GM21576 (cell line): ENCODE measurements around the gene ATG101.
A peak's percentile ranks its signal among the peaks of the same experiment; 100 is the strongest.

Experiments used
- ATAC-seq: cut with Tn5 transposase; IDR thresholded peaks from one replicate; pipeline ENCODE4 v1.9.1; 2021; ENCODE audit warnings: mild to moderate bottlenecking, moderate library complexity; ENCODE audit not compliant: unreplicated experiment

Gene ATG101, protein sequence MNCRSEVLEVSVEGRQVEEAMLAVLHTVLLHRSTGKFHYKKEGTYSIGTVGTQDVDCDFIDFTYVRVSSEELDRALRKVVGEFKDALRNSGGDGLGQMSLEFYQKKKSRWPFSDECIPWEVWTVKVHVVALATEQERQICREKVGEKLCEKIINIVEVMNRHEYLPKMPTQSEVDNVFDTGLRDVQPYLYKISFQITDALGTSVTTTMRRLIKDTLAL

DNA sequence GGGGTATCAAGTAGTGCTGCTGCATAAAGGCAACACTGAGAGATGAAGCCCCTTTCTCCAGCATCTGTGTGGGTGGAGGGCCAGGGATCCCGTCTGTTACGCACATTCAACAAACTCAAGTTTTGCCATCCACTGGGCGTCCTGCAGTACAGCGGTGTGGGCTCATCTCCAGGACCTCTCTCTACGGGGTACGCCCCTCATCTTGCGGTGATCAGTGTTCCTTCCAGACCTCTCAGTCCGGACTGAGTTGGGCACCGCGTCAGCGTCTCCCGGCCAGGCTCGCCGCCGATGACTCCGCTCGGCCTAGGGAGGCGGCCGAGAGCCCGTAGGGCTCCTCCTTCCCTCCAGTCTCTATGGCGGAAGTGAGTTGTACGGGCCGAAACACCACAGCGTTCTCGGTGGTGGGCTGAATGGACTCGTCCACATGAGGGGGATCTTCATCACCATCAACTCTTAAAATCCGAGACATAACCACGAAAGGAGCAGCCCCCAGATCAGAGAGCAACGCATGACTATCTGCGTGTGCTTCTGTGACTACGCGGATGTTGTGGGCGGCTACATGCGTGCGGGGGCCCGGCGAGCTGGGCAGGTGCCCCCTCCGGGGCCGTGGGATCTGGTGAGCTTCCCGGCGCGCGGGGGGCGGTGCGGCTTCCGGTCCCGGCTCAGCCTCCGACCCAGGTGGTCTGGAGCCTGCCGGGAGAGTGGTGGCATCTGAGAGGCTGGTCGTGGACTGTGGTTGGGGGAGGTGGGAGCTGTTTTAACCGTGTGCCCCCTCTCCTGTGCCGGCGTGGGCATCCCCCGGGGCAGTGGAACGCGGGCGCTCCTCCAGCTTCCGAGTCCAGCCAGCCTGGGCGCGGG, at the start of gene ATG101:
Gene ATG101 (plus strand): TSS at position 652 of the 858 bp plus-strand sequence. CDS start 3,673 bp downstream, outside the sequence.
- peak; percentile 92 for ATAC-seq

- no peak for ATAC-seq
Observed at GRCh38 chr12:52020539-52021336, 49.0 kb upstream of the ATG101 start.

DNA sequence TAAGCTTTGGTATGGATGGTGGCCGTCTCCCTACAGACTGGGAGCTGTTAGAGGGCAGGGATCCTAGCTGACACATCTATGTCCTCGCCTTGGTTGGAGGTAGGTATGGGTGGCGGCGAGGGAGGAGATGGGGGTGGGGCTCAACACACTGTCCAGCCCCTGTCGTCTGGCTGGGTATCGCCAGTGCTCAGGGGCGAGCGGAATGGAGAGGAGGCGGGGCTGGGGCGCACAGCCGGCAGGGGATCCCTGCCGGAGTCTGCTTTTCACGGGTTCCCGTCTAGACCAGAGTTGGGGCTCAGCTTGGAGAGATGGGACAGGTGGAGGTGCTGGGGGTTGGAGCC, 47.0 kb upstream of the ATG101 start:
- no peak for ATAC-seq

- ATAC-seq: peak; percentile 43
Observed at GRCh38 chr12:52023182-52023975, 46.4 kb upstream of the ATG101 start.

DNA sequence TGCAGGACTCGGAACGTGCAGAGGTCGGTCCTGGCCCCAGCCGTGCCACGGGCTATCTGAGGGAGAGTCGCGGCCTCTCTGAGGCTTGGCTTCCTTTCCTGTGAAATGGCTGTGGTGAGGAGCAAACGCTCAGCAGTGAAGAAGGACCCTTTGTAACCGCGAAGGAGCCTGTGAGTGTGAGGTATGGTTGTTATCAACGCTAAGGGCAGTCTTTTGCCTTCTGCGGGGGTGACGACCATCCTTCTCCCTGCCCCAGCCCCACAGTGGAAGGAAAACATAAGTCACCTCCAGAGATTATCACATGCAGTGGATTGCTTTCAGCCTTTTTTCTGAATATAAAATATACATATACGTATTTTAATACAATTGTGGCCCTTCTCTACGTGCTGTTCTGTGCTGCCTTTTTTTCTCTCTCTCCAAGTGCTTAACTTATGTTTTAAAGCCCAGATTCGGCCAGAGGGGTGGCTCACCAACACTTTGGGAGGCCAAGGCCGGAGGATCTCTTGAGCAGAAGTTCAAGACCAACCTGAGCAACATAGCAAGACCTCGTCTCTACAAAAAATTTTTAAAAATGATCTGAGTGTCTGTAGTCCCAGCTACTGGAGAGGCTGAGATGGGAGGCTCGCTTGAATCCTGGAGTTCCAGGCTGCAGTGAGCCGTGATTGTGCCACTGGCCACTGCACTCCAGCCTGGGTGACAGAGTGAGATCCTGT, 45.6 kb upstream of the ATG101 start:
- no peak for ATAC-seq

- no peak for ATAC-seq
Observed at GRCh38 chr12:52024845-52025230, 44.9 kb upstream of the ATG101 start.

GRCh38 chr12:52026263-52026662, 43.5 kb upstream of the ATG101 start:
- no peak for ATAC-seq

GRCh38 chr12:52027085-52027843, 42.5 kb upstream of the ATG101 start:
- no peak for ATAC-seq

DNA sequence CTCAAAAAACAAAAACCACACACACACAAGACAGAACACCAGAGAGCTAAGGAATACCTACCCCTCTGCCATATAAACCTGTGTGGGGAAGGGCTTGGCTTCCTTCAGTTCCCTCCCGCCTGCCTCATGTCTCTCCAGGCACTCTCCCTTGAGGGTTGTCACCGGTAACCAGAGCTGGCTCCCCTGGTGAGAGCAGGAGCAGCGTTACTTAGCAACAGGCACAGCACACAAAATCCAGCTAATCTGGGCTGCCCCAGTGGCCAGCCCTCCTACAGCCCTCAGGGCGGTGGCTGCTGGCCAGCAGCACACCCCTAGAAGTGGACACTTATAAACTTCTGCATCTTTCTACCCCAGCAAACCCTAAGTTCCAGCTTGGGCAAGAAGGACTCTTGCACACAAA, 40.1 kb upstream of the ATG101 start:
- no peak for ATAC-seq

GRCh38 chr12:52032446-52032803, 37.4 kb upstream of the ATG101 start:
- no peak for ATAC-seq

- peak; percentile 86 for ATAC-seq
Observed at GRCh38 chr12:52032804-52033445, 36.9 kb upstream of the ATG101 start.

GRCh38 chr12:52033446-52034140, 36.2 kb upstream of the ATG101 start:
- no peak for ATAC-seq

DNA sequence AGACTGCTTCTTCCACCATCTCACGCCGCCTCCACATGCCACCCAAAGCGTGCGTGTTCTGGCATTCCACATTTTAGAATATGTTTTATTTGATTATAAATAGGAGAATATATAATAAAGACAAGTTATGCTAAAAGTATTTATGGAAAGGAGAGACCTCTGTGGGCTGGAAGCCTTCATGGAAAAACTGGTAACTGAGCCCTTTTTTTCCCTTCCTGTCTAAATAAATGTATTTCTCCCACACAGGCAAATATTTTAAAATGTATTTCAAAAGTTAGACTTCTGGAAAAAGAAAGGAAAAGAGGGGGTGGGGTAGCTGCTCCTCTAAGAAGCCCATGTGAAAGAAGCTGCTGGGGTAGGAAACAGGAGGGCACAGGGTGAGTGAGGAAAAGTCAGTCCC, 34.6 kb upstream of the ATG101 start:
- no peak for ATAC-seq

GRCh38 chr12:52035926-52036325, 33.9 kb upstream of the ATG101 start:
- ATAC-seq: no peak

DNA sequence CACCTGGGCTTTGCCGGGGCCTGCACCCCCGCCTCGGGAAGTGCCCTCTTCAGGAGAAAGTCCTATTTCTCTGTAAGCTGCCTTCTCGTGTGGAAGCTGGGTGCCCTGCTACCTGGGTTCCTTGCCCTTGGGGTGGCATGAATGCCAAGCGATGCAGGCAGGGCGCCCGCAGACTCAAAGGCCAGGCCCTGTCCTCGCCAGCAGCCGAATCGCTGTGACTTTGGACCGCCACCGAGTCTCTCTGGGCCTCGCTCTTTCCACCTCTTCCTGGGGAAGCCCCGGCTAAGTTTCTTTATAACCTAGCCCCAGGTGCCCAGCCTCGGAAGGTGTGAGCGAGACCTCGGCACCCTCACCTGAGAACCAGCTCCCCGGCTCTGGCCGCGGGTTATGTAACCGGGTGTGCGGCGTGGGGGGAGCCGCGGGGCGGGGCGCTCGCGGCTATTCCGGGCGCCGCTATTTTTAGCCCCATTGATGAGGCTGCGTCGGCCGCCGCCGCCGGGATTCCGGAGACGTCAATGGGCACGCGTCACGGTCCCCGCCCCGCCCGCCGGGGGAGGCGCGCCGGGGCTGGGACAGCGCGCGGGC, 33.1 kb upstream of the ATG101 start:
- ATAC-seq: peak; percentile 44

- no peak for ATAC-seq
Observed at GRCh38 chr12:52037248-52037861, 32.4 kb upstream of the ATG101 start.

GRCh38 chr12:52038447-52038846, 31.3 kb upstream of the ATG101 start:
- no peak for ATAC-seq

- ATAC-seq: no peak
Observed at GRCh38 chr12:52041035-52041434, 28.7 kb upstream of the ATG101 start.
